NCI-H82 (cell line): ENCODE data around the gene ZFYVE28.

ENCODE experiments used
- DNase-seq: peaks from one replicate; lab custom pipeline; 2025; lab: John Stamatoyannopoulos, UW

Gene ZFYVE28

GRCh38 chr4:2366252-2367192 is 51.9 kb downstream of the ZFYVE28 start:
- DNase-seq: no peak

DNA sequence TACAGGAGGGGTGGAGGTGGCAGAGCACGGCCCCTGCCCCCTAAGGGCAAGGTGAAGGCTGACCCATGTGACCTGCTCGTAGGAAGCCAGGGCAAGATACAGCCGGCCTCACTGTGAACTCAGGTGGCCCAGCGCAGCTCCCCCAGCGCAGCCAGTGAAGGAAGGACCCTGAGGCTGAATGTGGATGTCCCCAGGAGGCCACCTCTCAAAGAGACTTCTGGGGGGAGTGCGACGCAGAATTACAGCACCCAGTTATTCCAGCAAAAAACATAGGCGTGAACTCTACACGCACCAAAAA is 52.6 kb downstream of the ZFYVE28 start:
- DNase-seq: no peak

DNA sequence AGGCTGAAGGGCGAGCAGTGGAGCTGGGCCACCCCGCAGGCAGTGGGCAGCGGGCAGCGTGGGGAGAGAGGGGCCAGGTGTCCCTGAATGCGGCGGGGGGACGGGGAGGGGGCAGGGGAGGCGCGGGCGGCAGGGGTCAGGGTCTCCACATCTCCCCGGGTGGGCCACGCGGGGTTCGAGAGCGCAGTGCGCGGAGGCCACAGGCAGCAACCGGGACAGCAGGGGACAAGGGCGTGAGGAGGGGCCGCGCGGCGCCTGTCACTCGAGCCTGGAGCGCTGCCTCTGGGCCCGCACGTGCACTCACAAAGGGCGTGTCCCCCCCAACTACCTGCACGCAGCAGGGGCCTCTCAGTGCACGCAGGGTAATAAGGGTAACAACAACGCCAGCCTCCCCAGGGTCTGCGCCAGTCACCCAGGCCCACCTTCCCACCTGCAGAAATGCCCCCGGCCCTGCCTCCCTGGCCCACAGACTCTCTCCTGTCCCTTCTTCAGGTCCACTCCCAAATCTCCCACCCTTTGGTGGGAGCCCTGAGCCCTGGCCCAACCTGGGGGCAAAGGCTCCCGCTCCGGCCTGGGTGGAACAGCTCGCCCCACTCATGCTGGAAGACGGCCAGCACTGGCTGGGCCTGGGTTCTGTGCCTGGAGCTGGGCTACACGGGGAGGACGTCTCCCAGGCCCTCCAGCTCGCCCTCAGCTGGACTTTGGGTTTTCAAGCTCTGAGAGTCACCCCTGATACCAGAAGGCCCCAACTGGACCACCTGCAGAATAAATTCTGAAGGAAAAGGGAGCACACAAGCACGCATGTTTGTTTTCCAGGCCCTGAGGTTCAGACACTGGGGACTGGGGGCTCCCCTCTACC is 53.2 kb downstream of the ZFYVE28 start:
- no peak for DNase-seq

GRCh38 chr4:2364654-2365053 is 53.8 kb downstream of the ZFYVE28 start:
- no peak for DNase-seq

DNA sequence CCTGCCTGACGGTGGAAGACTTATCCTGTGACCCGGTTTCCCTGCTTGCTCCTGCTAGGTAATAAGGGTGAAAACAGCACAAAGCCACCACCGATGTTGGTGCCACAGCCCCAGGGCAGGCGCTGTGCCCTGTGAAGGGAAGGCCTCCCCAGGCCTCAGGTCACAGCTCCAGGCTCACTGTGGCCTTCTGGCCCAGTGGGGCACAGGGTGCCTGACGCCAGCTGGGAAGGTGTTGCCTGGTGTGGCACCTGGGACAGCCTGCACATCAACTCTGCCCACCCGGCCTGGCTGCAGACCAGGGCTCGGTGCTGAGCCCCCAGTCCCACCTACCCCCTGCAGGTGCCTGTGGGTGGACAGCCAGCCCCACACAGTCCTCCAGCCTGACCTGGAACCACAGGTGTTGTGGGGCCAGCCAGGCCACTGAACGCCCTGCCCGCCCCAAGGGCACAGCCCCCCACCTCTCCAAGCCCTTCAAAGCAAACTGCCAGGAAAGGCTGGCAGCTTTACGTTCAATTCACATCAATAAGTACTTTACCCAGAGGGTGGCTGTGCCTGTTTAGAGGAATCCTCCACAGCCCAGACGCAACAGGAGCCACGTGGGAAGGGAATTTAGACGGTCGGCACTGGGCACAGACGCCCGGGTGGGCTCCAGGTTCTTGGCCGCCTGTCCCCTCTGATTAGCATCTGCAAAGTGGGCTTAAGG is 54.3 kb downstream of the ZFYVE28 start:
- no peak for DNase-seq

DNA sequence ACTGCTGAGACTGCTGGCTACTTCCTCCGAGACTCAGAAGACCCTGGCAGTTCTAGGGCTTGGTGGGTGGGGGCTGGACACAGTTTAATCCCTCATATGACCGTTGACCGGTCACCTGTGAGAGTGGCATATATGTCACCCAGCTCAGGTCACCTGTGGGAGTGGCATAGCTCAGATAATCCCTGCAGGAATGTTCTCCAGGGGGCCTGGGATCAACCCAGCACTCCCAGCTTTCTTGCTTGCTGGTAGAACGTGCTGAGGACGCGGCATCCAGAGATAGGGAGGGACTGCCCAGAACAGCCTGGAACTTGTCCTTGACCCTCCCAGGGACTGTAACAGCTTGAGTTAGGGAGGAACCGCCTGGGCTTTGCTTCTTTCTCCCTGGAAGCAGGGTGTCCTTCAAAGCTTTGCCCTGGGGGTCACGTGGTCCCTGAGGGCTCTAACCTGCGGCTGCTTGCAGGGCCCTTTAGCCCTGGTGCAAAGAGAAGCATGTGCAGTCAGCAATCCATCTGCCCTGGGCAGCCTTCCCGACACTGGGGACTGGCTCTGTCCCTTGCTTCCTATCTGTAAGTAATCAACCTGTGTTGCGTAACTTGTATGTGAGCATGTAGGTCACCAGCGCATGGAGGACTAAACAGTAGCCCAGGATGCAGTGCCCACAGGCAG is 55.3 kb downstream of the ZFYVE28 start:
- DNase-seq: no peak

- DNase-seq: no peak
Measured at GRCh38 chr4:2362266-2363055, 56.0 kb downstream of the ZFYVE28 start.

DNA sequence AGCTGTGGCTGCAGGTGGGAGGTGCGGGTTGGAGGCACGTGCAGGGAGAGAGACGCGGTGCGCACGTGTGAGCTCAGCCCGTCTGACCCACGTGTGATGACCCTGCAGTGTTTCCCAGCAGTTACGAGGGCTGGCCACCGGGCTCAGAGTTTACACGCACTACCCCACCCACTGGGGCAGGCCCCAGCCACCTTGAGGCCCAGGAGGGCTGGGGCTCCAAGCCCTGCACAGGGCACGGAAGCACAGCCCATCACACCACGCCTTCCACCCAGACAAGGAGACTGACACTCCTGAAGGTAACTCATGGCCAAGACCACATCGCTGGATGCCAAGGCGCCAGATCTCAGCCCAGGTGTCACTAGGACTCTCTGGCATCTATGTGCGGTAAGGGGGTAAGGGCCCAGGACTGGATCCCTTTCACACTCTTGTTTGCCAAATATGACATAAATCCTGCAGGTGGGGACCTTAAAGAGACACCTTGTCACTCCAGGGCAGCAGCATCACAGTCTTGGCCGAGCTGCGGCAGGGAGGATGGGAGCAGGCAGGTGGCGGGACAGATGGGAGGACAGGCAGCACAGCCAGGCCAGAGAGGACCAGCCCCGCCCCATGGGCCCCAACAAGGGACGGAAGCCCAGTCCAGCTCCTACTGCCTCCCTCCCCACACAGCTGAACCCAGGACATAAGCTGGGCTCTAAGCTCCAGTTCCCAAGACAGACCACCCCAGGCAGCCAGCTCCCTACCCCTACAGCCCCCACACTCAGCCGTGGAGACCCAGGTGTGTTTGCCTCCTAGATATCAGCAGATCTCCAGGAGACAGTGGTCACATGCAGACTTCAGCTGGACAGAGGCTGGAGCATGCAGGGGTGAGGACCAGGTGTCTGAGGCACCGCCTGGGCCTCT is 56.8 kb downstream of the ZFYVE28 start:
- peak; percentile 37 for DNase-seq

DNA sequence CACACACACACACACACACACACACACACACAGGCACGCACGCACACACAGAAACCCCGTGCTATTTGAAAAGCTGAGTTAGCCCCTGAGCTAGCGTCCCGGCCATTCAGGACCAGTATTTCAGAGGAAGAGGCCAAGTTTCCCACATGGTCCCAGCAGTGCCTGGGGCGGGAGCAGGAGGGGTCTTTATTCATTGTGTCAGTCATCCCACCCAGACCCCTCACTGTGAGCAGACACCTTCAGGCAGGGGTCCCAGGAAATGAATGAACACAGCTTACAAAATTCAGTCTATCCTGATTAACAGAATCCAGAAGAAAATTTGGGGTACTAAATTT is 58.1 kb downstream of the ZFYVE28 start:
- no peak for DNase-seq

DNA sequence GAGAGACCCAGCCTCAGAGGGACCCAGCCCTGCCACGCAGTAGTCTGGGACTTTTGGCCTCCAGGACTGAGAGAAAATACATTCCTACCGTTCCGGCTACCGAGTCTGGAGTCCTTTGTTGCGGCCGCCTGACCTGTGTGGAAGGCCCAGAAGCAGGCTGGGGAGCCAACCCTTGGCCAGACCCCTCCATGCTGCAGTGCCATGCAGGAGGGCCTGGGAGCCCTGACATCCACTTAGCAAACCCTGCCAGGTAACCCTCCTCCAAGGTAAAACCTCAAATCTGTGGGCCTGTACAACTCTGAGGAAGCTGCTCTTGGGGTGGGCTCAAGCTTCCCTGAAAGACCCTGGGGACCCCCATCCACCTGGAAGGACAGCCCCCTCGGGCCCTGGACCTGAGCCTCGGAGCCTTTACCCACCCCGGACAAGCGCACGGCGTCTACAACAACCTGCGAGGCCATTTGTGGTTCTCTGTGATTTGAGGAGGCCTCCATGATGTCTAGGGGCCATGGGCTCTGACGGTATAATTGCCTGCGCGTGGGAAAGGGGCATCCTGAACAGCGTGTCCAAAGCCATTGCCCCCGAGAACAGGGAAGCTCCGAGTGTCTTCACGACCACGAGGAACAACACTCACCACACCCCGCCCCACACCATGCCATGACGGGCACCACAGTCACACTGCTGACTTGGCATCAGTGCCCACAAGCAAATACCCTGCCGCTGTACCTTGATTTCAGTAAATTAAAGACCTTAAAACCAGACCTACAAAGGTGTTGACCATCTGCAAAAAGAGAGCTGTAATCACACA is 58.7 kb downstream of the ZFYVE28 start:
- DNase-seq: no peak

DNA sequence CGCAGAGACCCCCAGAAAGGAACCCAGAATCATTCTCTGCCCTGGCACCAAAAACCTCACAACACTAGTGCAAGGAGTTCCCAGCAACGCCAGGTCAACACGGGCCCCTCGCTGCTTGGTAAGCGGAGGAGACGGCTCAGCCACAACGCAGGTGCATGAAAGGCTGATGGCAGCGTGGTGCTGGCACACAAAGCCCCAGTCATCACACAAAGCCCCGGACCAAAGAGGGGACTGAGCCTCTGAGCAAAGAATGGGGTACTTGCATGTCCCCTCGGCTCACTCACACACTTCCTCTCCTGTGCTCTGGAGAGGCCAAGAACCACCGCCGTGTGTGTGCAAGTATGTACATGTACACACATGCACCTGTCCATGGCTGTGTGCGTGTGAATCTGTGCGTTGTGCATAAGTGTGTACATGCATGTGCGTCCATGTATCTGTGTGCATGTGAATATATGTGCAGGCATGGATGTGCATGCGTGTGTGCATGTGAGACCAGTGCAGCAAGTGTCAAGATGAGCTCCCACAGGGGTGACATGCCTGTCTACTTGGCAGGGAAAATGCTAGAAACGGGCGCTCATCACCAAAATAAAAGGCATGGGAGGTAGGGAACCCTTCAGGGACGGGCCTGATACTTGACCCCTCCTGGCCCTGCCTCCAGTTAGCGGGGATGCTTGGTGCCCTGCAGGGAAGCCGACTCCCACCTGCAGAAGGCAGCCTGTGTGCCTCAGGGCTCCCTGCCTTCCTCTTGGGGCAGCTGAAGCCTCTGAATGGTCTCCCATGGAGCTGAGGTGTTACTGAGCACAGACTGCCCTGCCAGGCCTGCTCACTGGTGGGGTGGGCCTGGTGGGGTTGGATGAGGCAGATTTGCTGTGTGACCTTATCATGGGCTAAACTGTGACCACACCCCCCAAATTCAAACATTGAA is 60.4 kb downstream of the ZFYVE28 start:
- DNase-seq: no peak

- DNase-seq: no peak
Measured at GRCh38 chr4:2356123-2357069, 62.0 kb downstream of the ZFYVE28 start.

- DNase-seq: no peak
Measured at GRCh38 chr4:2354760-2355159, 63.7 kb downstream of the ZFYVE28 start.

DNA sequence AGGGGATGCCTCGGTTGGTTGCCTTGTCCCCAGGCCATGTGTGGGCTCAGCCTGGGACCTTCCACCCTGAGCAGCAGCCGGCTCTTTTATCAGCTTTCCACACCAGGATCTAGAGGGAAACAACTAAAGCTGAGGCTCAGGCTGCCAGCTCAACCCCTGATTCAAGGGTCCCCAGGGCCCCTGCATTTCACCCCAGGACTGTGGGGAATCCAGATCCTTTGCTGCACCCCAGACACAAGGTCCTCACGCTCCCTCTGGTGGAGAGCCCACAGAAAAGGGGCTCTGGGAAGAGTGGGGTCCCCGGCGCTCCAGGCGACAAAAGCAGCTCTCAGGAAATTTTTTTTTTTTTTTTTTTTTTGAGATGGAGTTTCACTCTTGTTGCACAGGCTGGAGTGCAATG is 64.3 kb downstream of the ZFYVE28 start:
- no peak for DNase-seq

- DNase-seq: peak; percentile 67
Measured at GRCh38 chr4:2353222-2354107, 65.0 kb downstream of the ZFYVE28 start.

- no peak for DNase-seq
Measured at GRCh38 chr4:2352729-2353221, 65.7 kb downstream of the ZFYVE28 start.
